ENCODE measurements around the gene MARCKSL1.

DNA sequence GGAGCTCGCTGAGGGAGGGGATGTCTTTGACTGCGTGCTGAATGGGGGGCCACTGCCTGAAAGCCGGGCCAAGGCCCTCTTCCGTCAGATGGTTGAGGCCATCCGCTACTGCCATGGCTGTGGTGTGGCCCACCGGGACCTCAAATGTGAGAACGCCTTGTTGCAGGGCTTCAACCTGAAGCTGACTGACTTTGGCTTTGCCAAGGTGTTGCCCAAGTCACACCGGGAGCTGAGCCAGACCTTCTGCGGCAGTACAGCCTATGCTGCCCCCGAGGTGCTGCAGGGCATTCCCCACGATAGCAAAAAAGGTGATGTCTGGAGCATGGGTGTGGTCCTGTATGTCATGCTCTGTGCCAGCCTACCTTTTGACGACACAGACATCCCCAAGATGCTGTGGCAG is 27.7 kb upstream of the MARCKSL1 start:
- no peak for TF ChIP-seq CTCF (IDR thresholded peaks at IDR 0.05; ENCODE audit: low read depth, low read length, poor library complexity, severe bottlenecking)
- no peak for TF ChIP-seq EZH2phosphoT487 (IDR thresholded peaks at IDR 0.05; ENCODE audit: borderline replicate concordance, low read length)

Measured in DOHH2 (cell line).